Measurements from ENCODE around the gene ACBD6.

ACBD6 gene

GRCh38 chr1:180255536-180256340 is 246.6 kb downstream of the ACBD6 start:
- no peak overlapping the region for H3K27ac ChIP-seq

GRCh38 chr1:180254854-180255253 is 247.5 kb downstream of the ACBD6 start:
- TF ChIP-seq ZFX (IDR thresholded peaks at IDR 0.05; ENCODE audit: borderline replicate concordance) (no peak), CTCF (IDR thresholded peaks at IDR 0.05) (no peak)

More at GRCh38 chr1:180255536-180256340, 246.6 kb downstream of the ACBD6 start:
- TF ChIP-seq ZFX (IDR thresholded peaks at IDR 0.05; ENCODE audit: borderline replicate concordance) (no peak), CTCF (IDR thresholded peaks at IDR 0.05) (no peak)

GRCh38 chr1:180254496-180254819 is 247.9 kb downstream of the ACBD6 start:
- TF ChIP-seq ZFX (IDR thresholded peaks at IDR 0.05; ENCODE audit: borderline replicate concordance) = no peak
- no peak for TF ChIP-seq CTCF (IDR thresholded peaks at IDR 0.05)
- H3K27ac ChIP-seq = no peak overlapping the region

More at GRCh38 chr1:180254854-180255253, 247.5 kb downstream of the ACBD6 start:
- H3K27ac ChIP-seq = no peak overlapping the region

GRCh38 chr1:180253585-180254495 is 248.5 kb downstream of the ACBD6 start:
- TF ChIP-seq CTCF (IDR thresholded peaks at IDR 0.05) (no peak), ZFX (IDR thresholded peaks at IDR 0.05; ENCODE audit: borderline replicate concordance) (no peak)
- no peak overlapping the region for H3K27ac ChIP-seq

DNA sequence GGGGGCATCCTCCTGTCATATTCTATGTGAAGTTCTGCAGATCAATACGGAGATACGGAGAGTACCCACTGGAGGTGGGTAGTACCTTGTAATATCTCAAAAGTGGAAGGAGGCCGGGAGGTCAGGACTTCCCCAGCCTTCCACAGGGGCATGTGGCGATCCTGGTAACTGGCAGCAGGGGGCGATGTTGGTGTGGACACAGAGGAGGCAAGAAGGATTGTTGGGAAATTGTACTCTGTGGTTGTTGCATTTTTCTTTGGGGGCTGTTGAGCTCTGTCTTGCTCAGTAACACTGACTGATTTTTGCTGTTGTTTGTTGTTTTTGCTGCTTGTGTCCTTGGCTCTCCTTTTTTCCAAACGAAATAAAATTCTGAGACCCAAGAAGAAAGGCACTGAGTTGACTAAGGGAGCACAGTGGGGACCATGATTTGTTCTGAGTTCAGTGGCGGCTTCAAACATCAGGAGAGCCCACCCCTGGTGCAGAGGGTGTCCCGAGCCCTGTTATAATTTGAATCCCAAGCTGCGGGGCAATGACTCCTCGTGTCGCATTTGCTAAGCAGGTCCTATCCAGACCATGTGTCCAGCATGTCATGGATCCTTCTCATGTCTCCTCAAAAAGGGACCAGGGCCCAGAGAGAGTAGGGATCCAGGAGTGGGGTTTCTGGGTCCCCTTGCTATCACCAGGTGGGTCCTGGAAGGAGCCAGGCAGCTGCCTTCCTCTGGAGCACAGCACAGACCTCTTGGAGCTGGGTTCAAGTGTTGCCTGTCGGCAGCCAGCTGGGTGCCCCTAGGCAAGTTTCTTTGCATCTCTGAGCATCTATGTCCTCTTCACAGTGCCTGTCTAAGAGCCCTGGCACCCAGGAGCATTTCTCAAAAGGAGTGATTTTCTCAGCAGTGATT is 249.5 kb downstream of the ACBD6 start:
- TF ChIP-seq CTCF (IDR thresholded peaks at IDR 0.05) (peak; percentile 94), ZFX (IDR thresholded peaks at IDR 0.05; ENCODE audit: borderline replicate concordance) (no peak)
- H3K27ac ChIP-seq = no peak overlapping the region

DNA sequence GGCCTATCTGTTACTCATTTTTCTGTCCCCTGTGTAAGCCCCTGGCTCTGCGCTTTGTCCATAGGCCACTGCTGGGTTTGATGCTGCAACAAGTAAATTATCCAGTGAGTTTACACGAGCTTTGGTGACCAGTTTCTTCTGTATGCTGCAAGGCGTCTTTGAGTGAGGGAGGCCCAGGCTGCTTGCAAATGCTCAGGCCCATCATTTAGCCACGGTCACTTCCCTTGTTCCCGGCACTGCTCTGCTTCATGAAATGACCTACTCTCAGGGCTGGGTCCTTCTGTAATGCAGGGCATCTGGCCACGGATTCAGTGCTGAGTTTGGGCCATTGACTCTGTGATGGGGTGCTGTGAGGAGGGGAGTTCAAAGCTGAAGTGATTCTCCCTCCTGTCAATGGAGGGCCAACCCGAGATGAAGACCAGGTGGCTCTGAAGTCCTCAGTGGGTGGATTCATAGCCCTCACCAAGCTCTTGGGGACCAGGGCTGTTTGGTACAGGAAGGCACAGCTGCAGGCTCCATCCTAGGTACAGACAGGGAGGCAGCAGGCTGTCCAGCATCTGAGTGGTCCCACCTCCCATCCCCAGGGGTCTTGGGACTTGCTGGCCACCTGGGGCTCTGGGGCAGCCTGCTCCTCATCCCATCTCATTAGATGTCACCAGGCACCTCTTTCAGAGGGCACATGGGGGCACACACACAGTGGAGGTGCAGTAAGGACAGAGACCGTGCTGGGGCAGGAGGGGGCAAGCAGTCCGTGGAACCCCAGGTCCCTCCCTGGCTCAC is 250.7 kb downstream of the ACBD6 start:
- TF ChIP-seq ZFX (IDR thresholded peaks at IDR 0.05; ENCODE audit: borderline replicate concordance) (no peak), CTCF (IDR thresholded peaks at IDR 0.05) (no peak)
- H3K27ac ChIP-seq = no peak overlapping the region

All from 22Rv1 (cell line).